ENCODE measurements around the gene AAMP.

The AAMP gene

GRCh38 chr2:218259099-218259961, 10.6 kb downstream of the AAMP start:
- DNase-seq (ENCODE audit: low read depth), result no peak

DNA sequence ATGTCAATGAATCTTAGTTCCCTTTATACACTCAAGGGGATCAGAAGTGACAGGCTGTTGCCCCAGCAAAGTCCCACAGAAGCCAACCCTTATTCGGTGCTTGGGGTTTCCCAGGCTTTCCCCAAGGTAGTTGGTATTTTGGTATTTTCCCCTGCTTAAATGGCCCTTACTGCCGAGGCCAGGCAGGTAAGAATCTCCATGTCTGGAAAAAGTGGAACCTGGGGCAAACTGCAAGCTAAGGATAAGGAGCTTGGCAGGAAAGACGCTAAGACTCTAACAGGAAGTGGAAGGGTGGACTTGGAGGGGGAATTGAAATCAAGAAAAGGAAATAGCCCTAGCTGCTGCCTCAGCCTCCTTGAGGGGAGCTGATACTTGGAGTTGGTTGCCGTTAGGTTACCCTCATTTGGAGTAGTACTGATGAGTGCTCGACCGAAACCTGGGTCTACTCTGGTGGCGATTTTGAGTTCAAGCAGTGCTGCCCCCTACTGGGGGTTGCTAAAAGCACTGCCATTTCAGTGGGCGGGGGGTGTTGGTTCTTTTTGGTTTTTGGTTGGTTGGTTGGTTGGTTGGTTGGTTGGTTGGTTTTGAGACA, 12.5 kb downstream of the AAMP start:
- DNase-seq (ENCODE audit: low read depth), result peak; percentile 41

DNA sequence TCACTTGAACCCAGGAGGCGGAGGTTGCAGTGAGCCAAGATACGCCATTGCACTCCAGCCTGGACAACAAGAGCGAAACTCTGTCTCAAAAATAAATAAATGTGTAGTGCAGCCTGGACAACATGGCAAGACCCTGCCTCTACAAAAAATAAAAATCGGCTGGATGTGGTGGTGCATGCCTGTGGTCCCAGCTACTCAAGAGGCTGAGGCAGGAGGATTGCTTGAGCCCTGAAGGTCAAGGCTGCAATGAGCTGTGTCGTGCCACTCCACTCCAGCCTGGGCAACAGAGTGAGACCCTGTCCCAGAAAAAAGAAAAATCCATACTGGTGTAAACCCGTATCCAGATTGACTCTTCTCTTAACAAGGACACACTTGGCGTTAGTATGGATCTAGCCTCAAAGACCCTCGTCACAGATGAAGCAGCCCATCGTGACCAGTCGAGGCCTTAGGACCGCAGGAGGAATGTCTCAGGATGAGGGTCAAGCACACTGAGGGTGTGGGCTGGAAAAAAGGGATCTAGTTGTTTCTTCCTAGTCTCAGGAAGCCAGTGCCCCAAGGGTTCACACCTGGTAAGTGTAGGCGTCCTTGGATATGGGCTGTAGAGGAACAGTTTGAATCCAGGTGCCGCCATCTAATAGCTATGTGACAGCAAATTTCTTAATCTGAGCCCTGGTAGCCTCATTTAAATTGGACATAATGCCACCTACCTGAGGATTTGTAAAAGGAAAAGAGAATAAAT, 13.2 kb downstream of the AAMP start:
- DNase-seq (ENCODE audit: low read depth), result no peak

DNA sequence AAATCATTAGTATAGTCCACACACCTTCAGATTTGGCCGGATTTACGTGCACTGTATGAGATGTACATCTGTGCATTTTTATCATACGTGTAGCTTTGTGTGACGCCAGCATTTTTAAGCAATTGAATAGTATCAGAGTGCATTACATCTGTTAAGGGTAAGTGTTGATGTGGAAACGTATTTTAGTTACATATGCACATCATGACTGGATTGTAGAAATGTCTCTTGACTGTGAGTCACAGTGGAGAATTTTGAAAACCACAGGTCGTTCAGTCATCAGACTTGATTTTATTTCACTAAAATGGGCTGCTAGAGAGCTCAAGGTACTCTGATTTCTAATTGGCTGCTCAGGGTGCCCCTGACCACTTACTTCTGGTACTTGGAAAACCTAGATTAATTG, 14.5 kb downstream of the AAMP start:
- DNase-seq (ENCODE audit: low read depth), result no peak

GRCh38 chr2:218253232-218253625, 16.7 kb downstream of the AAMP start:
- DNase-seq (ENCODE audit: low read depth), result no peak

GRCh38 chr2:218252509-218253231, 17.3 kb downstream of the AAMP start:
- DNase-seq (ENCODE audit: low read depth), result no peak

- DNase-seq (ENCODE audit: low read depth), result no peak
Observed at GRCh38 chr2:218249691-218250090, 20.2 kb downstream of the AAMP start.

GRCh38 chr2:218245214-218245613, 24.7 kb downstream of the AAMP start:
- DNase-seq (ENCODE audit: low read depth), result no peak

DNA sequence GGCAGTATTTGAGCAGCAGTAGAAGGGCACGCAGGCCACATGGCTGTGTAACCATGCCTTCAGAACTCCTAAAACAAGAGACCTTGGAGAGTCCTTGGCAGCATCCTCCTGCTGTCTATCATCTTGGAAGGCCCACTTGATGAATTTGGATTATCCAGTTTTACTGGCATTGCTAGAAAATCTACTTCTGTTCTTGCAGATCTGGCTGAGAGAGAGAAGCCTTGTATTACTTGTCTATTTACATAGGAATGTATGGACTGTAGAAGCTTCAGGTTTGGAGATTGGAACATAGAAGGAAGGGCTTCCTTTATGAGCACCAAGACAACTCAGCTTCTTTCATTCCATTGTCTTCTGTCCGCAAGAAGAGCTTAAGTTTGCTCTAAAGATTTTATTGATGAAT, 25.3 kb downstream of the AAMP start:
- DNase-seq (ENCODE audit: low read depth), result no peak

- no peak for DNase-seq (ENCODE audit: low read depth)
Observed at GRCh38 chr2:218244204-218244603, 25.7 kb downstream of the AAMP start.

DNA sequence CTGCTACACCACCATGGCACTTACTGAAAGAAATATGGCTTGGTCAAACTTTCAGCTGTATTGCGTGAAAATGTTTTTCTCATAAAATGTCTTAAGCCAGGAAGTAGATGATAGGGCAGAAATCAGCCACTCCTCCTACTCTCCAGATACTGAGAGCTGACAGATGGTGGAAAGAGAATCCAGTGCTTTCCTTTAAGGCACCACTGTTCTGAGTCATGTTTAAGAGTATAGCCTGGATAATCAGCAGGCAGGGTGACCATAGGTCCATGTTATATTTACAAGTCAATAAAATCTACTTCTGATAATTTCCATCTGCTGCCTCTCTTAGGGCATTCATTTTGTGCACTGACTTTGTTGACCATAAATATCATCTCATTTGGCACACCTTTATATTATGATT, 31.1 kb downstream of the AAMP start:
- no peak for DNase-seq (ENCODE audit: low read depth)

DNA sequence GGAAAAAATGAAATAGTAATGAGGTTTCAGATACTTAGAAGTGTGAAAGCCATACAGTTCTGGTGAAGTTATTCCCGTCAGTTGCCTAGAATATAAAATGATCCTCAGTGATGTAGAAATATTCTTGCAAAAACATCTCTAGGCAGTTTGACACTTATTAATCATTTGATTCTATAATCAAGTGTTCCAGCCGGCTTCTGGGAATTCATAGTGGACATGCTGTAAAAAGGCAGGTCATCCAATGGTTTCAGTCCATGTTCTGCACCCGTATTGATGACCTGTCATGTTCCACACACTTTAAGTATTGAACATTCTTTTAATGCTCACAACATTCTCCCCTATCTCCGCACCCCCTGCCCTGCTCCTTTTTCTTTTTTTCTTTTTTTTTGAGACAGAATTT, 33.1 kb downstream of the AAMP start:
- no peak for DNase-seq (ENCODE audit: low read depth)

GRCh38 chr2:218235017-218235416, 34.9 kb downstream of the AAMP start:
- DNase-seq (ENCODE audit: low read depth), result no peak

- DNase-seq (ENCODE audit: low read depth), result no peak
Observed at GRCh38 chr2:218234521-218234920, 35.4 kb downstream of the AAMP start.

DNA sequence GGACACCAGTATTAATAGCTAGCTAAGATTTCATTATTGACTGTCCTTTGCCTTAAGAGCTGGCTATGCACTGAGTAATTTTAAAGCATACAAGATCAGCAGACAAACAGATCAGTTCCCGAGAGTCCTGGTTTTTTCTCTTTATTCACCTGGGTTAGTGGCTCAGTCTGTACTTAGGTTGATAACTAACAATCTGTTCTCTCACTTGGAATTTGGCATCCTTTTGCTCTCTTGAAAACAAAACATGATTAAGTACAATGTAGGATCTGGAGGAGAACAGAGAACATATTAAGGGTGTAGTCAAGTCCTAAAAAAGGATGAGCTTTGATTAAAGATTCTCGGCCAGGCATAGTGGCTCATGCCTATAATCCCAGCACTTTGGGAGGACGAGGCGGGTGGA, 36.4 kb downstream of the AAMP start:
- no peak for DNase-seq (ENCODE audit: low read depth)

GRCh38 chr2:218230882-218231281, 39.1 kb downstream of the AAMP start:
- DNase-seq (ENCODE audit: low read depth), result no peak

- no peak for DNase-seq (ENCODE audit: low read depth)
Observed at GRCh38 chr2:218229851-218230250, 40.1 kb downstream of the AAMP start.

DNA sequence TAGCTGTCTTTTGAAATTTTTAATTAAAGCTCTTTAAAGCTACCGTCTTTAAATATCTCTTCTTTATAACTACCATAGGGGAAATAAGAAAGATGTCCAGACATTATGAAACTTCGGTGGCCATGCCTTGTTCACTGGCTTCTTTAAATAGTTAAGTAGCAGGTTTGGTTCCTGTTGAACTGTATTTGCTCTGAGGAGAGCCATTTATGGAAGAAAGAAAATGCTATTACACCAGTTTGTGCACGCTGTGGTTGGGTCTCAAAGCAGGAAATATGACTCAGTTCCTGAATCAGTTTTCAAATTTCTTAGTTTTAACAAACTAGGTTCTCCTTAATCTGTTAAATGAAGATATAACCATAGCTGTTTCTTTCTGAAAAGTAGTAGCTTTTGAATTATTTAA, 40.7 kb downstream of the AAMP start:
- DNase-seq (ENCODE audit: low read depth), result no peak

DNA sequence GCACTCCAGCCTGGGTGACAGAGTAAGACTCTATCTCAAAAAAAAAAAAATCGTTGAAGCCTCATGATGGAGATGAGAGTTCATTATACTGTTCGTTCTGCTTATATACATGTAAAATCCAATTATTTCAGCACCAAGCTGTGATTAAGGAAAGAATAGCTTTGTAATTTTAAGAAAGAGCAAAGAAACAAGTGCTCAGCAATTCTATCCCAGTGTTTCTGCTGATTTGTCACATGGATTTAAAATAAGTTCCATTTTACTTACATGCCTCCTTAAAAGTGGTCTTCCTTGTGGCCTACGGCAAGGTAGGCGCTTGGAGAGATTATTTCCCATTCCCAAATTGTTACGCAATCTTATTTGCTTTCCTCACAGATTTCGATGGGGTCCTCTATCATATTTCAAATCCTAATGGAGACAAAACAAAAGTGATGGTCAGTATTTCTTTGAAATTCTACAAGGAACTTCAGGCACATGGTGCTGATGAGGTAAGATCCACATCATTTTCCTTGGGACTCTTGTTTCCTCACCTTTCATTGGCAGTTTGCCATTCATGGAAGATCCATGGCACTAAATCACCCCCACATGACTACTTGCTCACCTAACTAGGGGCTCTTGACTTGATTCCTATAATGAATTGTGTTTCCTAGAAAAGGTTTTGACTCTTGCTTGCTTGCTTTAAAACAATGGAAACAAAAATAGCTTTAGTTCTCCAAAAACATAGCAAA, 41.4 kb downstream of the AAMP start:
- no peak for DNase-seq (ENCODE audit: low read depth)

- DNase-seq (ENCODE audit: low read depth), result no peak
Observed at GRCh38 chr2:218226903-218227302, 43.0 kb downstream of the AAMP start.

DNA sequence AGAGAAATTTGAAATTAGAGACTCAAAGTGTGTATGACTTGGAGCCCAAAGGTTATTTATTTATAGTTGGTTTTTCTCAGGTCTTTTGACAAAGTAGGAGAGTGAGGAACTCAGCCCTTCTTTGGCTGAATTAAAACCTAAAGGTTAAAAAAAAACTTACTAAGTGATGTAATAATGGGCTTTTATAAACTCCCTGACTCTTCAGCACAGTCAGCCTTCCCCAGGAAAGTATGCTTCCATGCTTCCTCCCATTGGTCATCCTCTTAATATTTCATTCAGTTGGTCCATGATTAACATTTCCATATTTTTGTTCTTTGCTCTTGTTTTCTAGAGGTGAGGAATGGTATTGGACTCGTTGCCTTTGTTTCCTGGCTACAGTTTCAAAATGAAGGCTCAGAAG, 45.8 kb downstream of the AAMP start:
- DNase-seq (ENCODE audit: low read depth), result no peak

DNA sequence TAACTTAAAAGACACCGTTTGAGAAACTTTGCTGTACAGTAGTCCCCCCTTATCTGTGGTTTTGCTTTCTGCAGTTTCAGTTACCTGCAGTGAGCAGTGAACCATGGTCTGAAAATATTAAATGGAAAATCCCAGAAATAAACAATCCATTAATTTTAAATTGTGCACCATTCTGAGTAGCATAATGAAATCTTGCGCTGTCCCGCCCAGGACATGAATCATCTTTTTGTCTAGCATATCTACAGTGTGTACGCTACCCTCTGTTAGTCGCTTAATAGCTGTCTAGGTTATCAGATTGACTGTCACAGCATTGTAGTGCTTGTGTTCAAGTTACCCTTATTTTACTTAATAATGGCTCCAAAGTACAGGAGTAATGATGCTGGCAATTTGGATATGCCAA, 46.9 kb downstream of the AAMP start:
- no peak for DNase-seq (ENCODE audit: low read depth)
